Activated CD8-positive, alpha-beta memory T cell treated with anti-CD3 and anti-CD28 coated beads, Interleukin-2, amount 10 ng/mL, durations not matched to agents 7 days and 5 days (primary cell): ENCODE data around the gene CELF2. TPM values are rescaled to one million over a fixed set of nuclear protein-coding genes. Genes with fewer than 3 reads are reported as not detected.
A peak's percentile ranks its signal among the peaks of the same experiment; 100 is the strongest.

Experiments used
- ATAC-seq: fragments of 150-1000 bp; cut with Tn5 transposase; one replicate; pipeline ENCODE4 v1.10.0; 2021; ENCODE audit warnings: moderate library complexity
- CTCF ChIA-PET: fragments of 350-600 bp; sonication (Branson Sonifier 250); formaldehyde crosslinking; loops from one replicate; lab custom pipeline; 2021; ENCODE audit warnings: antibody characterized with exemption; lab: Charles Lee
- DNase-seq: peaks from one replicate; pipeline ENCODE4 v3.0.0-alpha.2; 2020
- H3K27ac Mint-ChIP-seq: one replicate; pipeline ENCODE4 v1.8.0; 2021; ENCODE audit warnings: mild to moderate bottlenecking, mixed read lengths
- H3K27me3 Mint-ChIP-seq: one replicate; pipeline ENCODE4 v1.8.0; 2021; ENCODE audit warnings: mixed read lengths
- H3K36me3 Mint-ChIP-seq: one replicate; pipeline ENCODE4 v1.8.0; 2021; ENCODE audit warnings: mild to moderate bottlenecking, mixed read lengths
- H3K4me1 Mint-ChIP-seq: one replicate; pipeline ENCODE4 v1.8.0; 2021; ENCODE audit warnings: mixed read lengths
- H3K4me3 Mint-ChIP-seq: one replicate; pipeline ENCODE4 v1.8.0; 2021; ENCODE audit warnings: mild to moderate bottlenecking, moderate library complexity, mixed read lengths
- H3K9me3 Mint-ChIP-seq: one replicate; pipeline ENCODE4 v1.8.0; 2022; ENCODE audit warnings: low read depth, mixed read lengths
- total RNA-seq, 2 experiments: library from RNA; stranded (reverse); gene quantifications; one replicate each; pipeline ENCODE4 v1.2.3, GENCODE V29; 2021

Gene CELF2
- total RNA-seq, 2 experiments from 2014 or later = 205 to 219 TPM

- no peak for ATAC-seq
- Mint-ChIP-seq H3K4me1 (peaks cover 92% of the 10 kb centered on the region), H3K4me3 (no peak overlapping the region), H3K36me3 (peaks cover 78% of the 10 kb centered on the region), H3K9me3 (no peaks in the 10 kb centered on the region), H3K27me3 (no peaks in the 10 kb centered on the region), H3K27ac (peak overlapping the region; percentile 83)
- no peak for DNase-seq
- CTCF ChIA-PET = interaction anchor here (1.5 to 2.6 kb wide), 2 partner anchors 14 to 18 kb away, joined by 4 to 6 read pairs; no protein-coding TSS in a partner anchor
These were observed 207.2 kb downstream of the CELF2 start for GRCh38 chr10:11224792-11225416.

- H3K4me3 Mint-ChIP-seq = peak overlapping the region; percentile 11
- CTCF ChIA-PET = interaction anchor here (0.6 to 1.5 kb wide), 5 partner anchors 10 to 44 kb away, joined by 3 to 4 read pairs (median 3); no protein-coding TSS in a partner anchor
- peaks cover 94% of the 10 kb centered on the region for H3K4me1 Mint-ChIP-seq
- ATAC-seq = peak; percentile 85
- peak overlapping the region; percentile 83 for H3K27ac Mint-ChIP-seq
- H3K9me3 Mint-ChIP-seq = no peaks in the 10 kb centered on the region
- H3K27me3 Mint-ChIP-seq = no peaks in the 10 kb centered on the region
- peak; percentile 84 for DNase-seq
- peaks cover 79% of the 10 kb centered on the region for H3K36me3 Mint-ChIP-seq
These were observed 208.3 kb downstream of the CELF2 start for GRCh38 chr10:11225935-11226334.

- H3K27me3 Mint-ChIP-seq = no peaks in the 10 kb centered on the region
- ATAC-seq (peak; percentile 8), DNase-seq (no peak)
- no peaks in the 10 kb centered on the region for H3K9me3 Mint-ChIP-seq
- CTCF ChIA-PET = interaction anchor here (1.1 to 1.6 kb wide), 3 partner anchors 9 to 25 kb away, joined by 3 to 5 read pairs (median 3); no protein-coding TSS in a partner anchor
- peak overlapping the region; percentile 15 for H3K4me3 Mint-ChIP-seq
- peaks cover 92% of the 10 kb centered on the region for H3K4me1 Mint-ChIP-seq
- H3K27ac Mint-ChIP-seq = peak overlapping the region; percentile 83
- H3K36me3 Mint-ChIP-seq = peaks cover 79% of the 10 kb centered on the region
These were observed 209.4 kb downstream of the CELF2 start for GRCh38 chr10:11227103-11227502.

- H3K9me3 Mint-ChIP-seq = no peaks in the 10 kb centered on the region
- H3K4me1 Mint-ChIP-seq = peaks cover 93% of the 10 kb centered on the region
- H3K4me3 Mint-ChIP-seq = no peak overlapping the region
- peaks cover 80% of the 10 kb centered on the region for H3K36me3 Mint-ChIP-seq
- H3K27me3 Mint-ChIP-seq = no peaks in the 10 kb centered on the region
- CTCF ChIA-PET = no interaction called here
- ATAC-seq (no peak), DNase-seq (no peak)
- no peak overlapping the region for H3K27ac Mint-ChIP-seq
These were observed 212.2 kb downstream of the CELF2 start for GRCh38 chr10:11229893-11230292.

GRCh38 chr10:11230498-11231167 is 213.0 kb downstream of the CELF2 start:
- no peak for ATAC-seq
- CTCF ChIA-PET = no interaction called here
- H3K27ac Mint-ChIP-seq = peak overlapping the region; percentile 48
- H3K9me3 Mint-ChIP-seq = no peaks in the 10 kb centered on the region
- no peak for DNase-seq
- peaks cover 77% of the 10 kb centered on the region for H3K36me3 Mint-ChIP-seq
- peaks cover 93% of the 10 kb centered on the region for H3K4me1 Mint-ChIP-seq
- no peak overlapping the region for H3K4me3 Mint-ChIP-seq
- H3K27me3 Mint-ChIP-seq = no peaks in the 10 kb centered on the region

GRCh38 chr10:11231285-11231684 is 213.6 kb downstream of the CELF2 start:
- DNase-seq (no peak), ATAC-seq (no peak)
- Mint-ChIP-seq H3K36me3 (peaks cover 75% of the 10 kb centered on the region), H3K4me1 (peaks cover 93% of the 10 kb centered on the region), H3K9me3 (no peaks in the 10 kb centered on the region), H3K4me3 (no peak overlapping the region), H3K27me3 (no peaks in the 10 kb centered on the region), H3K27ac (peak overlapping the region; percentile 18)
- CTCF ChIA-PET = interaction anchor here (1.1 kb wide), 1 partner anchor 20 kb away, joined by 3 read pairs; no protein-coding TSS in a partner anchor

GRCh38 chr10:11232222-11232961 is 214.7 kb downstream of the CELF2 start:
- Mint-ChIP-seq H3K4me3 (no peak overlapping the region), H3K9me3 (no peaks in the 10 kb centered on the region), H3K36me3 (peaks cover 73% of the 10 kb centered on the region), H3K4me1 (peaks cover 93% of the 10 kb centered on the region), H3K27me3 (no peaks in the 10 kb centered on the region), H3K27ac (peak overlapping the region; percentile 82)
- ATAC-seq (peak; percentile 7), DNase-seq (no peak)
- CTCF ChIA-PET = interaction anchor here (1.1 kb wide), 1 partner anchor 19 kb away, joined by 3 read pairs; no protein-coding TSS in a partner anchor

- H3K4me3 Mint-ChIP-seq = peak overlapping the region; percentile 5
- peaks cover 91% of the 10 kb centered on the region for H3K4me1 Mint-ChIP-seq
- CTCF ChIA-PET = interaction anchor here (0.6 to 2.4 kb wide), 5 partner anchors 17 to 56 kb away, joined by 3 to 7 read pairs (median 4); no protein-coding TSS in a partner anchor
- H3K27ac Mint-ChIP-seq = peak overlapping the region; percentile 85
- peaks cover 69% of the 10 kb centered on the region for H3K36me3 Mint-ChIP-seq
- no peak for DNase-seq
- H3K9me3 Mint-ChIP-seq = no peaks in the 10 kb centered on the region
- no peaks in the 10 kb centered on the region for H3K27me3 Mint-ChIP-seq
- no peak for ATAC-seq
These were observed 217.3 kb downstream of the CELF2 start for GRCh38 chr10:11234857-11235531.

- DNase-seq = no peak
These were observed 218.1 kb downstream of the CELF2 start for GRCh38 chr10:11235771-11236170.

GRCh38 chr10:11236234-11236633 is 218.6 kb downstream of the CELF2 start:
- Mint-ChIP-seq H3K4me1 (peaks cover 89% of the 10 kb centered on the region), H3K27ac (peak overlapping the region; percentile 85), H3K27me3 (no peaks in the 10 kb centered on the region), H3K9me3 (no peaks in the 10 kb centered on the region), H3K36me3 (peaks cover 63% of the 10 kb centered on the region), H3K4me3 (peak overlapping the region; percentile 38)
- CTCF ChIA-PET = interaction anchor here (1.1 to 2.4 kb wide), 6 partner anchors 9 to 62 kb away, joined by 3 to 7 read pairs (median 4); no protein-coding TSS in a partner anchor
- ATAC-seq (peak; percentile 84), DNase-seq (peak; percentile 72)

More at GRCh38 chr10:11235771-11236170, 218.1 kb downstream of the CELF2 start:
- peak; percentile 50 for ATAC-seq
- CTCF ChIA-PET = interaction anchor here (0.6 to 2.4 kb wide), 8 partner anchors 8 to 61 kb away, joined by 3 to 7 read pairs (median 4); no protein-coding TSS in a partner anchor
- no peaks in the 10 kb centered on the region for H3K9me3 Mint-ChIP-seq
- peaks cover 91% of the 10 kb centered on the region for H3K4me1 Mint-ChIP-seq
- H3K4me3 Mint-ChIP-seq = peak overlapping the region; percentile 38
- H3K36me3 Mint-ChIP-seq = peaks cover 68% of the 10 kb centered on the region
- H3K27me3 Mint-ChIP-seq = no peaks in the 10 kb centered on the region
- peak overlapping the region; percentile 85 for H3K27ac Mint-ChIP-seq

- CTCF ChIA-PET = interaction anchor here (1.0 to 1.9 kb wide), 2 partner anchors 25 to 63 kb away, joined by 4 to 5 read pairs; no protein-coding TSS in a partner anchor
- peaks cover 58% of the 10 kb centered on the region for H3K36me3 Mint-ChIP-seq
- peak overlapping the region; percentile 85 for H3K27ac Mint-ChIP-seq
- no peaks in the 10 kb centered on the region for H3K9me3 Mint-ChIP-seq
- peaks cover 92% of the 10 kb centered on the region for H3K4me1 Mint-ChIP-seq
- DNase-seq (no peak), ATAC-seq (peak; percentile 13)
- no peaks in the 10 kb centered on the region for H3K27me3 Mint-ChIP-seq
- H3K4me3 Mint-ChIP-seq = peak overlapping the region; percentile 37
These were observed 219.9 kb downstream of the CELF2 start for GRCh38 chr10:11237571-11237970.

- DNase-seq (no peak), ATAC-seq (no peak)
- Mint-ChIP-seq H3K27me3 (no peaks in the 10 kb centered on the region), H3K4me1 (peaks cover 90% of the 10 kb centered on the region), H3K4me3 (no peak overlapping the region), H3K36me3 (peaks cover 52% of the 10 kb centered on the region), H3K9me3 (no peaks in the 10 kb centered on the region), H3K27ac (no peak overlapping the region)
- CTCF ChIA-PET = interaction anchor here (0.7 to 1.1 kb wide), 3 partner anchors 32 to 93 kb away, joined by 3 to 4 read pairs (median 3); no protein-coding TSS in a partner anchor
These were observed 221.2 kb downstream of the CELF2 start for GRCh38 chr10:11238893-11239292.
